GM06990 (cell line): ENCODE measurements around the gene CMTM6.

Experiments used
- DNase-seq: peaks from one replicate; pipeline ENCODE4 v3.0.0-alpha.2; 2011; ENCODE audit not compliant: insufficient read length; ENCODE audit errors: extremely low read depth
- H3K27me3 ChIP-seq: replicated peaks from 2 replicates; pipeline ENCODE4 v1.6.0; 2011; ENCODE audit warnings: low read length; ENCODE audit not compliant: control insufficient read depth, insufficient read depth
- H3K36me3 ChIP-seq: 2 replicates; pipeline ENCODE4 v1.5.1; 2011; ENCODE audit warnings: low read length; ENCODE audit not compliant: control insufficient read depth, insufficient read depth
- H3K4me3 ChIP-seq: replicated peaks from 2 replicates; pipeline ENCODE4 v1.5.1; 2011; ENCODE audit warnings: low read depth, mild to moderate bottlenecking, control low read depth, low read length
- TF ChIP-seq, protein P1 (sequence below): IDR thresholded peaks from 2 replicates; pipeline ENCODE4 v1.5.1; 2011; ENCODE audit warnings: low read length, control low read depth, mild to moderate bottlenecking, inconsistent platforms; ENCODE audit not compliant: insufficient read depth, poor library complexity, severe bottlenecking

Gene CMTM6

DNA sequence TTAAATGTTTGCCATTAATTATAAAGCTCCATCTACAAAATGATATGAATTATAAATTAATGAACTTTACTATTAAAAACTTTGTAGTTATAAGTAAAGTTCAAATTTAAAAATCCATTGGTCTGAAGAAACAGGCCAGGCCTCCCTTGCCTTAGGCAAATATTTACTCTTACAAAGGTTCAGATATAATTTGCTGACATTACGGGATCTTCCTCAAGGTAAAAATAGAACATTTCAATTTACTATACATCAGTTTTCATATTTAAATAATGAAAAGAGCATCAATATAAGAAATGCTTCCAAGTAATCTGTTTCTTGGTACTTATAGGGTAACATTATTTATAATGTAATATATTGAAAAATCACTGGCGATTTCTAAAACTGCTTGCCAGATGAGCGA, 3.7 kb downstream of the CMTM6 start:
- no peak overlapping the region for H3K4me3 ChIP-seq
- TF ChIP-seq, protein P1, sequence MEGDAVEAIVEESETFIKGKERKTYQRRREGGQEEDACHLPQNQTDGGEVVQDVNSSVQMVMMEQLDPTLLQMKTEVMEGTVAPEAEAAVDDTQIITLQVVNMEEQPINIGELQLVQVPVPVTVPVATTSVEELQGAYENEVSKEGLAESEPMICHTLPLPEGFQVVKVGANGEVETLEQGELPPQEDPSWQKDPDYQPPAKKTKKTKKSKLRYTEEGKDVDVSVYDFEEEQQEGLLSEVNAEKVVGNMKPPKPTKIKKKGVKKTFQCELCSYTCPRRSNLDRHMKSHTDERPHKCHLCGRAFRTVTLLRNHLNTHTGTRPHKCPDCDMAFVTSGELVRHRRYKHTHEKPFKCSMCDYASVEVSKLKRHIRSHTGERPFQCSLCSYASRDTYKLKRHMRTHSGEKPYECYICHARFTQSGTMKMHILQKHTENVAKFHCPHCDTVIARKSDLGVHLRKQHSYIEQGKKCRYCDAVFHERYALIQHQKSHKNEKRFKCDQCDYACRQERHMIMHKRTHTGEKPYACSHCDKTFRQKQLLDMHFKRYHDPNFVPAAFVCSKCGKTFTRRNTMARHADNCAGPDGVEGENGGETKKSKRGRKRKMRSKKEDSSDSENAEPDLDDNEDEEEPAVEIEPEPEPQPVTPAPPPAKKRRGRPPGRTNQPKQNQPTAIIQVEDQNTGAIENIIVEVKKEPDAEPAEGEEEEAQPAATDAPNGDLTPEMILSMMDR, result no peak
- no peak for DNase-seq

DNA sequence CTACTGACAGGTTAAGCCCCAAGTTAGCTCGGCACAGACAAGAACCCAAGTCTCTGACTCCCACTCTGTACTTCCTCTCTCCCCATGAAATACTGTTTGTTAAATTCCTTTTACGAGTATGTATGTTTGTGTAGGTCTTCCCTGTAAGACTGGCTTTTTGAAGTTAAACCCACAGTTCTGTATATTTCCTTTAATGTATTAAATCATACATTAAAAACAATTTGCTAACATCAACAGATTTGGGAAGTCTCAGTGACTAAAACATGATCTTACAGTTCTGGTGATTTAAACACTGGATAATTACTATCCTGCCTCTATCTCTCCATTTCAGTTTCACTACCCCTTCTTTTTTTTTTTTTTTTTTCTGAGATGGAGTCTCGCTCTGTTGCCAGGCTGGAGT, 4.4 kb downstream of the CMTM6 start:
- Histone ChIP-seq H3K36me3 (no peaks in the 10 kb centered on the region), H3K4me3 (no peak overlapping the region), H3K27me3 (no peaks in the 10 kb centered on the region)
- DNase-seq, result no peak
- TF ChIP-seq, protein P1, result no peak

More for the DNA sequence above, 3.7 kb downstream of the CMTM6 start:
- Histone ChIP-seq H3K36me3 (no peaks in the 10 kb centered on the region), H3K27me3 (no peaks in the 10 kb centered on the region)

DNA sequence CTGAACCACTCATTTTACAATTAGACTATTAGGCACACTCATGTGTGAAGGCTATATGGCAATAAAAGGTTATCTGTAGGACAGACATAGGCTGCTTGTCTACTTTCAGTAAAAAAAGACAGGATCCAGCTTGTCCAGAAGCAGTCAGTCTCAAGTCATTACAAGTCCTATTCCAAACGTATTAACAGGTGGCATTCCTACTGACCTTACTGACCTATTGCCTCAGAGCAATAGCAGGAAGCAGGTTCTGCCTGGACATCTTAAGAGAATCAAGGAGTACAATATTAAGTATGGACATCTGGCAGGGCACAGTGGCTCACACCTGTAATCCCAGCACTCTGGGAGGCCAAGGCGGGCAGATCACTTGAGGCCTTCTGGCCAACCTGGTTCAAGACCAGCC, 7.0 kb downstream of the CMTM6 start:
- no peaks in the 10 kb centered on the region; the same call in 1 of the 2 replicates for H3K36me3 ChIP-seq
- H3K27me3 ChIP-seq, result no peaks in the 10 kb centered on the region
- no peak for DNase-seq
- no peak overlapping the region for H3K4me3 ChIP-seq
- TF ChIP-seq, protein P1, result no peak

DNA sequence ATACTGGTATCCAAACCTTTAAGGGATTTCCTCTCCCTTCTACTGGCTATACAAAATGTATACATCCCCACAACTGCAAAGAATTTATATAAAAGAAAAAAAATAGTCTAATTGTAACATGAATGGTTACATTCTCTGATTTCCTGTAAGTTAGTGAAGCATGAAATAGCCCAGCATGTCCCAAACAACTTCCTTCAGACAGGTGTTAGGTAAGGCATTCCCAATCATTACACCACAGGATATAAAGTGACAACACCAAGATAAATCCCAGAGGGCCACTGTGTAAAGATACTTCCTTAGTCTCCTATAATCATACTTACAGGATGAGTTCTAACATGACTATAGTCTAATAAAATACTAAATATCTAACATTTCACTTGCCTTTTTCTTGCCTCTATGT, 7.6 kb downstream of the CMTM6 start:
- no peak for DNase-seq
- TF ChIP-seq, protein P1, result no peak
- H3K4me3 ChIP-seq, result no peak overlapping the region
- no peaks in the 10 kb centered on the region; the same call in 1 of the 2 replicates for H3K36me3 ChIP-seq
- no peaks in the 10 kb centered on the region for H3K27me3 ChIP-seq

DNA sequence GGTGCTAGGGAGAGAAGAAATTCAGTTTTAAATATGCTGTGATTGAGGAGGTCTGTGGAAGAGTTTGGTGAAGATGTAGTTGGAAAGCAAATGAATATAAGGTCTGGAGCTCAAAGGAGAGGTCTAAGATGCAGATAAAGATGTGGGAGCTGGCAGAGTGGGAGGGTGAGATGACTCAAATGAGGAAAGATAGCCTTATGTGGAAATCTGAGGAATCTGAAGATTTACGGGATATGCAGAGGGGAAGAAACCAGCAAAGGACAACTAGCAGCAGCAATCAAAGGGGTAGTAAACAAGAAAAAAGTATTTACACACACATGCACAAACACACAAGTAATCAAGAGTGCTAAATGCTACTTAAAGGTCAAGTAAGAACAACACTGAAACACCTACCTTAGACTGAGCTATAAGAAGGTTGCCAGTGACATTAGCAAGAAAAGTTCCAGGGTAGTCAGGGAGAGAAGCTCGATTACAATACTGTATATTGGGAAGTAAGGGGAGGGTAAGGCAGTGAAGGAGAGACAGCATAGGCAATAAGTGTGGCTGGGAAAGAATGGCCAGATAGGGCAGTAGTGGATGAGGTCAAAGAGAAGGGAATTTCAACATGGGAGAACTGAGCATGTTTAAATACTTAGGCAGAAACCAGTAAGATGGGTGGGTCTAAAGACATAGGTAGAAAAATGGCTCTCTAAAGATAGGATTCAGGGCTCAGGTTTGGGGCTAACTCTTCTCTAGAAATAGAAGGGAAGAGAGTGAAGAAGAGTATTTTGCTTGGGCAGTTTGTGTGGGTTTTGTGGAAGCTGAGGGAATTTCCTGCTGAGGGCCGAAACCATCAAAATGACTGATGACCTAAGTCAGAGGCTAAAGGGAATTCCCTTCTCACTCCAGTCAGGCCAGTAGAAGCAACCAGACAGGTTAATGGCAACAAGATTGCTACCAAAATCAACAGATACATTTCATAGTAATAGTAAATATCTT, 8.9 kb downstream of the CMTM6 start:
- TF ChIP-seq, protein P1, result no peak
- no peaks in the 10 kb centered on the region for H3K27me3 ChIP-seq
- DNase-seq, result peak; percentile 49
- peak overlapping the region; percentile 24 for H3K4me3 ChIP-seq
- no peaks in the 10 kb centered on the region; the same call in 1 of the 2 replicates for H3K36me3 ChIP-seq
